Panc1 (cell line): ENCODE data around the gene ZNF554. TPM values are rescaled to one million over a fixed set of nuclear protein-coding genes. Genes with fewer than 3 reads are reported as not detected.

ENCODE experiments used
- ATAC-seq: fragments of 200-7000 bp; cut with Tn5 transposase; 2 replicates; pipeline ENCODE4 v1.9.1; 2020; ENCODE audit warnings: mild to moderate bottlenecking, moderate library complexity
- BruUV-seq: library from RNA; stranded (reverse); fragments of 400-500 nt; replicated peaks from 2 replicates; lab custom pipeline; 2021; lab: Mats Ljungman, UMichigan
- CTCF ChIA-PET: fragments of 300-600 bp; sonication (Branson Sonifier 250); formaldehyde crosslinking; loops from one replicate; lab custom pipeline; 2022; ENCODE audit warnings: antibody characterized with exemption; lab: Charles Lee
- POLR2A ChIA-PET: fragments of 300-600 bp; sonication (Branson Sonifier 250); formaldehyde crosslinking; loops from one replicate; lab custom pipeline; 2022; ENCODE audit warnings: antibody characterized with exemption; lab: Charles Lee
- DNase-seq: peaks from one replicate; pipeline ENCODE4 v3.0.0-alpha.2; 2010; ENCODE audit warnings: low read depth, low spot score
- H3K27ac ChIP-seq: 2 replicates; pipeline ENCODE4 v1.5.1; 2011; ENCODE audit warnings: mild to moderate bottlenecking, low read length, inconsistent platforms
- H3K27me3 ChIP-seq: fragments of 200-500 bp; sonication (Bioruptor generic); 2 replicates; pipeline ENCODE4 v1.6.0; 2014; ENCODE audit warnings: low read length, inconsistent platforms; ENCODE audit not compliant: control insufficient read depth, insufficient read depth
- H3K36me3 ChIP-seq: fragments of 200-500 bp; sonication (Bioruptor generic); 2 replicates; pipeline ENCODE4 v1.5.1; 2014; ENCODE audit warnings: inconsistent platforms, mild to moderate bottlenecking, low read length, moderate library complexity; ENCODE audit not compliant: control insufficient read depth, insufficient read depth
- H3K4me1 ChIP-seq: 2 replicates; pipeline ENCODE4 v1.5.1; 2011; ENCODE audit warnings: inconsistent platforms, mild to moderate bottlenecking, low read length, moderate library complexity; ENCODE audit not compliant: control insufficient read depth, insufficient read depth
- H3K4me3 ChIP-seq, 2 experiments: 2 replicates each; pipeline ENCODE4 v1.5.1; 2011 to 2012; ENCODE audit warnings: low read depth in 2 of 2, low read length in 2 of 2, mild to moderate bottlenecking in 2 of 2, inconsistent platforms in 1 of 2, moderate library complexity in 1 of 2
- H3K9me3 ChIP-seq: fragments of 200-500 bp; sonication (Bioruptor generic); 2 replicates; pipeline ENCODE4 v1.5.1; 2014; ENCODE audit warnings: low read depth, mild to moderate bottlenecking, inconsistent platforms, low read length, moderate library complexity; ENCODE audit not compliant: control insufficient read depth, insufficient read depth
- CTCF ChIP-seq: fragments of 450-650 bp; IDR thresholded peaks from 2 replicates; pipeline ENCODE4 v1.5.1; 2017; ENCODE audit warnings: mild to moderate bottlenecking
- POLR2AphosphoS5 ChIP-seq: IDR thresholded peaks from 2 replicates; pipeline ENCODE4 v1.6.1; 2012; ENCODE audit warnings: mild to moderate bottlenecking, low read depth, low read length, moderate library complexity
- REST ChIP-seq, 2 experiments: IDR thresholded peaks; 2 replicates each; pipeline ENCODE4 v1.6.1; 2011 to 2012; ENCODE audit warnings: low read depth in 2 of 2, control low read depth in 1 of 2, low read length in 1 of 2, mild to moderate bottlenecking in 1 of 2, moderate library complexity in 1 of 2; ENCODE audit not compliant: insufficient read depth in 1 of 2
- SIN3A ChIP-seq: IDR thresholded peaks from 2 replicates; pipeline ENCODE4 v1.6.1; 2012; ENCODE audit warnings: low read depth, mild to moderate bottlenecking, low read length, moderate library complexity, borderline replicate concordance; ENCODE audit not compliant: insufficient read depth
- TCF7L2 ChIP-seq: IDR thresholded peaks from 2 replicates; pipeline ENCODE4 v1.6.1; 2011; ENCODE audit warnings: mild to moderate bottlenecking, low read depth, low read length, inconsistent platforms
- in situ Hi-C: cut with HindIII; loops from 2 replicates; pipeline ENCODE4 v1.10.0; 2016; ENCODE audit warnings: low sequenced_read_pairs, low pct_unique_long_range_greater_than_20kb
- intact Hi-C: fragments of 100-400 bp; cut with micrococcal nuclease; formaldehyde crosslinking; loops from one replicate; pipeline ENCODE4 v1.10.0; 2022; ENCODE audit not compliant: unreplicated experiment
- total RNA-seq: library from RNA; stranded (reverse); gene quantifications from one replicate; pipeline ENCODE4 v1.2.1, GENCODE V29; 2021; ENCODE audit not compliant: unreplicated experiment

Gene ZNF554
- total RNA-seq, 1 experiment from 2014 or later, result 1.5 TPM

- intact Hi-C loops (no loop called here), in situ Hi-C loops (no loop called here)
- H3K36me3 ChIP-seq, result no peaks in the 10 kb centered on the region
- no peaks in the 10 kb centered on the region for H3K27me3 ChIP-seq
- H3K4me3 ChIP-seq, result no peak overlapping the region
- H3K4me1 ChIP-seq, result no peaks in the 10 kb centered on the region
- BruUV-seq, result no TSS peak
- ATAC-seq, result no peak
- no peak for DNase-seq
- H3K9me3 ChIP-seq, result no peaks in the 10 kb centered on the region
- H3K27ac ChIP-seq, result no peak overlapping the region
- CTCF ChIA-PET, result no interaction called here
- POLR2A ChIA-PET, result interaction anchor here (0.6 kb wide), 1 partner anchor 171 kb away, joined by 3 read pairs; no protein-coding TSS in a partner anchor
- TF ChIP-seq POLR2AphosphoS5 (no peak), SIN3A (no peak), TCF7L2 (no peak), REST (IDR thresholded peaks at IDR 0.05; ENCODE audit: insufficient read depth in 1 of 2, low read depth in 2 of 2, low read length in 1 of 2) (no peak), CTCF (no peak)
Measured at GRCh38 chr19:2800506-2800905, 19.2 kb upstream of the ZNF554 start.

GRCh38 chr19:2802826-2803225 is 16.8 kb upstream of the ZNF554 start:
- Histone ChIP-seq H3K4me1 (no peaks in the 10 kb centered on the region), H3K9me3 (no peaks in the 10 kb centered on the region), H3K27me3 (no peaks in the 10 kb centered on the region), H3K4me3 (no peak overlapping the region), H3K27ac (no peak overlapping the region), H3K36me3 (no peaks in the 10 kb centered on the region)
- POLR2A ChIA-PET, result no interaction called here
- ATAC-seq, result no peak
- no TSS peak for BruUV-seq
- no peak for DNase-seq
- TF ChIP-seq POLR2AphosphoS5 (no peak), CTCF (no peak), SIN3A (no peak), REST (IDR thresholded peaks at IDR 0.05; ENCODE audit: insufficient read depth in 1 of 2, low read depth in 2 of 2, low read length in 1 of 2) (no peak), TCF7L2 (no peak)
- CTCF ChIA-PET, result no interaction called here
- in situ Hi-C loops, result no loop called here
- intact Hi-C loops, result no loop called here
